ENCODE data around the gene SAP30L. TPM values are rescaled to one million over a fixed set of nuclear protein-coding genes. Genes with fewer than 3 reads are reported as not detected.

Gene SAP30L
- total RNA-seq, 4 donors from 2014 or later: 26.3 to 47.1 (median 33.1) TPM

- intact Hi-C loops (cut with DNase I; ENCODE audit: low total_unique reads): no loop called here
- 75% methylated on average over 3 of the region's 3 CpGs for WGBS, 2 donors (ENCODE audit: low coverage in 1 of 2)
- H3K36me3 ChIP-seq: no peaks in the 10 kb centered on the region
Measured at GRCh38 chr5:154400678-154401077, 45.1 kb upstream of the SAP30L start.

GRCh38 chr5:154401355-154401754 lies 44.4 kb upstream of the SAP30L start:
- DNase-seq: no peak
- no peak overlapping the region for H3K4me3 ChIP-seq
- no peaks in the 10 kb centered on the region for H3K9me3 ChIP-seq
- H3K27me3 ChIP-seq: no peaks in the 10 kb centered on the region
- no peak overlapping the region for H3K27ac ChIP-seq
- intact Hi-C loops (cut with DNase I; ENCODE audit: low total_unique reads): no loop called here
- no peak for TF ChIP-seq POLR2AphosphoS5 (IDR thresholded peaks at IDR 0.05)
- no peak for TF ChIP-seq EP300 (IDR thresholded peaks at IDR 0.05; ENCODE audit: low read depth)
- no peak for TF ChIP-seq POLR2A (IDR thresholded peaks at IDR 0.05)
- no peak for TF ChIP-seq CTCF (IDR thresholded peaks at IDR 0.05)
- H3K4me1 ChIP-seq: peaks cover 4 to 21% (median 9%) of the 10 kb centered on the region in 4 donors
- 91 to 94% methylated on average over 3 to 5 of the region's 5 CpGs for WGBS, 2 donors (ENCODE audit: low coverage in 1 of 2)
- H3K36me3 ChIP-seq: no peaks in the 10 kb centered on the region
- in situ Hi-C loops (cut with MboI; ENCODE audit: low pct_ligation_motif_present in 1 of 4, low pct_unique_long_range_greater_than_20kb in 1 of 4, low sequenced_read_pairs in 3 of 4): loop anchor here in 3 of 4 donors (5.0 to 25.0 kb wide), 3 partner anchors 214 to 329 kb away; partner anchors contain the start of gene GALNT10 (in 2 of the 3)

More at GRCh38 chr5:154400678-154401077, 45.1 kb upstream of the SAP30L start:
- H3K9me3 ChIP-seq: no peaks in the 10 kb centered on the region
- H3K4me1 ChIP-seq: peaks cover 4 to 21% (median 9%) of the 10 kb centered on the region in 4 donors
- H3K4me3 ChIP-seq: no peak overlapping the region
- H3K27ac ChIP-seq: no peak overlapping the region
- in situ Hi-C loops (cut with MboI; ENCODE audit: low pct_ligation_motif_present in 1 of 4, low pct_unique_long_range_greater_than_20kb in 1 of 4, low sequenced_read_pairs in 3 of 4): loop anchor here in 3 of 4 donors (5.0 to 25.0 kb wide), 3 partner anchors 213 to 328 kb away; partner anchors contain the start of gene GALNT10 (in 2 of the 3)
- no peak for DNase-seq
- no peak for TF ChIP-seq POLR2A (IDR thresholded peaks at IDR 0.05)
- TF ChIP-seq CTCF (IDR thresholded peaks at IDR 0.05): no peak
- H3K27me3 ChIP-seq: no peaks in the 10 kb centered on the region

GRCh38 chr5:154401931-154402330 lies 43.9 kb upstream of the SAP30L start:
- intact Hi-C loops (cut with DNase I; ENCODE audit: low total_unique reads): no loop called here
- Histone ChIP-seq H3K27me3 (no peaks in the 10 kb centered on the region), H3K36me3 (no peaks in the 10 kb centered on the region), H3K27ac (no peak overlapping the region), H3K4me3 (no peak overlapping the region), H3K9me3 (no peaks in the 10 kb centered on the region), H3K4me1 (peaks cover 4 to 21% (median 9%) of the 10 kb centered on the region in 4 donors)
- in situ Hi-C loops (cut with MboI; ENCODE audit: low pct_ligation_motif_present in 1 of 4, low pct_unique_long_range_greater_than_20kb in 1 of 4, low sequenced_read_pairs in 3 of 4): loop anchor here in 3 of 4 donors (5.0 to 25.0 kb wide), 3 partner anchors 215 to 330 kb away; partner anchors contain the start of gene GALNT10 (in 2 of the 3)
- 97% methylated on average over 9 of the region's 9 CpGs; no CpG with 5 or more reads in 1 of the 2 donors for WGBS, 2 donors (ENCODE audit: low coverage in 1 of 2)
- no peak for DNase-seq
- TF ChIP-seq POLR2A (IDR thresholded peaks at IDR 0.05) (no peak), EP300 (IDR thresholded peaks at IDR 0.05; ENCODE audit: low read depth) (no peak), CTCF (IDR thresholded peaks at IDR 0.05) (no peak), POLR2AphosphoS5 (IDR thresholded peaks at IDR 0.05) (no peak)

- Histone ChIP-seq H3K27me3 (no peaks in the 10 kb centered on the region), H3K36me3 (no peaks in the 10 kb centered on the region), H3K27ac (no peak overlapping the region), H3K9me3 (no peaks in the 10 kb centered on the region), H3K4me1 (peaks cover 4 to 16% (median 9%) of the 10 kb centered on the region in 4 donors), H3K4me3 (no peak overlapping the region)
- intact Hi-C loops (cut with DNase I; ENCODE audit: low total_unique reads): no loop called here
- DNase-seq: no peak
- WGBS, 2 donors (ENCODE audit: low coverage in 1 of 2): 91% methylated on average over 10 of the region's 10 CpGs; no CpG with 5 or more reads in 1 of the 2 donors
- in situ Hi-C loops (cut with MboI; ENCODE audit: low pct_ligation_motif_present in 1 of 4, low pct_unique_long_range_greater_than_20kb in 1 of 4, low sequenced_read_pairs in 3 of 4): loop anchor here in 3 of 4 donors (5.0 to 25.0 kb wide), 3 partner anchors 215 to 330 kb away; partner anchors contain the start of gene GALNT10 (in 2 of the 3)
- no peak for TF ChIP-seq POLR2AphosphoS5 (IDR thresholded peaks at IDR 0.05)
- no peak for TF ChIP-seq POLR2A (IDR thresholded peaks at IDR 0.05)
- no peak for TF ChIP-seq EP300 (IDR thresholded peaks at IDR 0.05; ENCODE audit: low read depth)
- no peak for TF ChIP-seq CTCF (IDR thresholded peaks at IDR 0.05)
Measured at GRCh38 chr5:154402611-154403010, 43.2 kb upstream of the SAP30L start.

All from transverse colon (tissue), 4 donors.